K562 (cell line): ENCODE measurements around the gene FAM24B. TPM values are rescaled to one million over a fixed set of nuclear protein-coding genes. Genes with fewer than 3 reads are reported as not detected.

Source experiments
- BCL6 ChIP-seq: fragments of 250-450 bp; sonication (Bioruptor Pico); IDR thresholded peaks from 2 replicates; pipeline ENCODE4 v1.4.0; 2020
- CREM ChIP-seq: IDR thresholded peaks from 2 replicates; pipeline ENCODE4 v1.6.1; 2014; ENCODE audit warnings: antibody characterized with exemption, low read depth
- HDGF ChIP-seq: fragments of 450-650 bp; IDR thresholded peaks from 2 replicates; pipeline ENCODE4 v1.6.1; 2016
- LEF1 ChIP-seq: fragments of 450-650 bp; IDR thresholded peaks from 2 replicates; pipeline ENCODE4 v1.6.1; 2016; ENCODE audit warnings: mild to moderate bottlenecking
- MYNN ChIP-seq, 2 experiments: sonication (generic); formaldehyde crosslinking in 1 of 2; IDR thresholded peaks; 2 replicates each; pipeline versions ENCODE4 v1.5.0 to v1.6.1; 2016 to 2020; ENCODE audit warnings: antibody characterized with exemption in 1 of 2, missing genetic modification reagents in 1 of 2
- NR3C1 ChIP-seq: sonication (generic); formaldehyde crosslinking; IDR thresholded peaks from 2 replicates; pipeline ENCODE4 v1.8.1; 2022; ENCODE audit warnings: missing genetic modification reagents
- RCOR1 ChIP-seq, 2 experiments: IDR thresholded peaks; 2 replicates each; pipeline ENCODE4 v1.6.1; 2012; ENCODE audit warnings: low read depth in 2 of 2, low read length in 2 of 2, borderline replicate concordance in 1 of 2, improper control_type of control experiment in 1 of 2
- SMARCB1 ChIP-seq: IDR thresholded peaks from 2 replicates; pipeline ENCODE4 v1.6.1; 2011; ENCODE audit warnings: improper control_type of control experiment, low read depth; ENCODE audit not compliant: insufficient read length
- TSHZ1 ChIP-seq: fragments of 250-450 bp; sonication (Bioruptor Pico); IDR thresholded peaks from 2 replicates; pipeline ENCODE4 v1.4.0; 2020; ENCODE audit warnings: mild to moderate bottlenecking, moderate library complexity
- USF2 ChIP-seq: sonication (generic); formaldehyde crosslinking; IDR thresholded peaks from 2 replicates; pipeline ENCODE4 v1.5.0; 2020; ENCODE audit warnings: missing genetic modification reagents
- ZBTB2 ChIP-seq: fragments of 450-650 bp; IDR thresholded peaks from 2 replicates; pipeline ENCODE4 v1.6.1; 2016; ENCODE audit warnings: antibody characterized with exemption
- ZBTB33 ChIP-seq: sonication (generic); formaldehyde crosslinking; IDR thresholded peaks from 2 replicates; pipeline ENCODE4 v1.8.1; 2023; ENCODE audit warnings: mild to moderate bottlenecking, missing genetic modification reagents
- ZNF121 ChIP-seq: sonication (generic); formaldehyde crosslinking; conservative IDR thresholded peaks from 2 replicates; pipeline ENCODE4 v1.8.0; 2022; ENCODE audit warnings: missing genetic modification reagents
- ZNF224 ChIP-seq: sonication (generic); formaldehyde crosslinking; IDR thresholded peaks from 2 replicates; pipeline ENCODE4 v1.8.0; 2022; ENCODE audit warnings: mild to moderate bottlenecking, missing genetic modification reagents
- ZNF511 ChIP-seq: sonication (generic); formaldehyde crosslinking; IDR thresholded peaks from 2 replicates; pipeline ENCODE4 v1.8.0; 2022; ENCODE audit warnings: mild to moderate bottlenecking, missing genetic modification reagents
- ZNF584 ChIP-seq: fragments of 200-800 bp; sonication (Bioruptor generic); IDR thresholded peaks from 2 replicates; pipeline ENCODE4 v1.6.1; 2016; ENCODE audit warnings: low read depth, mild to moderate bottlenecking, missing genetic modification characterization, missing compliant biosample characterization
- ZNF717 ChIP-seq: fragments of 250-450 bp; sonication (Bioruptor Pico); IDR thresholded peaks from 2 replicates; pipeline ENCODE4 v1.5.0; 2021
- ZSCAN29 ChIP-seq: fragments of 450-650 bp; IDR thresholded peaks from 2 replicates; pipeline ENCODE4 v1.6.1; 2017
- polyA plus RNA-seq, 8 experiments: library from polyadenylated mRNA; depleted of rRNA in 4 of 8; stranded (reverse) in 5 of 8; unstranded in 3 of 8; fragments of >200 nt; fragmentation: Nextera tagmentation in 2 of 8; fragmentation: Illumina TruSeq in 1 of 8; extraction: Ambion mirVana in 2 of 8; extraction: Trizol in 1 of 8; gene quantifications; 2 replicates each; pipeline versions ENCODE4 v1.2.1 to v1.2.3, GENCODE V29; 2011 to 2014; ENCODE audit warnings: inconsistent platforms in 1 of 8, missing spikeins in 1 of 8
- total RNA-seq, 7 experiments: library from RNA; depleted of rRNA in 6 of 7; stranded (reverse); fragments of >200 nt in 6 of 7; fragmentation: Illumina TruSeq in 2 of 7; extraction: Trizol in 2 of 7; gene quantifications; 2 replicates each; pipeline versions ENCODE4 v1.2.1 to v1.2.3, GENCODE V29; 2011 to 2021; ENCODE audit warnings: low replicate concordance in 1 of 7

FAM24B gene
- total and polyA plus RNA-seq, 9 of the 15 experiments (the other 6 are each of a cell fraction or from before 2014, with no cell fraction given) = 6.0 to 19.6 (median 9.2) TPM

DNA sequence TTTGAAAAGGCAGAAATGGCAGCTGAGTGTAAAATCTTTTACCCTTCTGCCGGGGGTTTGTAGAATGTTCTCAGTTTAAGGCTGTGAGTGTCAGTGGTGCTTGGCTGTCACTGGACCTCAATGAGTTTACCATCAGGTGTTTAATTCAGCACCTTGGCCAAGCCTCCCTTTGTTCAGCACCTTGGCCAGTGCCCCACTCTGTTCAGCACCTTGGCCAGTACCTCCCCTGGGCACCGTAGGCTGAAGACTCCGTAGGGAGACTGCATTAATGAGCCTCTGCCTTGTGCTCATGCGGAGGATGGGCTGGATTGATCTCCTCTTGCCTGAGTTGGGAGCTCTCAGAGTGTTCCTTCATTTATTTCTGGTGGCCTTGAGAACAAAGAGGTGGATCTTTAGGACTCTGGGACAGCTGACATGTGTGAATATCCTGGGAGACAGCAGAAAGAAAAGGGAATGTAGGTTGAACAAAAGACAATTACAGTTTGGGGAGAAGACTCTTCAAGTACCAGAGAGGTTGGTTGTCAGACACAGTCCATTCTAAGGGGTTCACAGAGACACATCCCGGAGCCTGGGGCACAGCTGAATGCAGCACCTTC is 32.6 kb upstream of the FAM24B start (continued):
- peak; percentile 93 for TF ChIP-seq ZBTB33 (CRISPR knock-in tag)
- TF ChIP-seq ZSCAN29 = no peak
- TF ChIP-seq ZNF121 (CRISPR knock-in tag) = peak; percentile 30; the same call in 1 of the 2 replicates
- TF ChIP-seq ZBTB2 = no peak
- peak; percentile 98 for TF ChIP-seq ZNF224 (CRISPR knock-in tag)
- peak; percentile 100 for TF ChIP-seq ZNF511 (CRISPR knock-in tag)
- TF ChIP-seq CREM = peak; percentile 83
- no peak for TF ChIP-seq HDGF
- TF ChIP-seq TSHZ1 (CRISPR knock-in tag) = no peak
- TF ChIP-seq LEF1 = no peak
- TF ChIP-seq NR3C1 (CRISPR knock-in tag) = peak; percentile 99
- TF ChIP-seq ZNF584 (CRISPR knock-in tag) = peak; percentile 95
- TF ChIP-seq MYNN (IDR thresholded peaks at IDR 0.05) = no peak
- TF ChIP-seq MYNN (CRISPR knock-in tag; IDR thresholded peaks at IDR 0.05) = peak; percentile 95
- peak; percentile 83 for TF ChIP-seq USF2 (CRISPR knock-in tag)
- TF ChIP-seq SMARCB1 = no peak
- 0 out of 2 replicates have a peak, but pooled peaks have one; percentile 37 for TF ChIP-seq BCL6
- TF ChIP-seq ZNF717 (CRISPR knock-in tag) = no peak
- TF ChIP-seq RCOR1 (IDR thresholded peaks at IDR 0.05; ENCODE audit: borderline replicate concordance in 1 of 2, low read depth in 2 of 2, low read length in 2 of 2) = peak in 1 of 2 experiments; percentile 96; a peak in 2 of 4 replicates
